ENCODE results near the gene STUM.

The STUM gene

GRCh38 chr1:226565476-226565875, 16.9 kb downstream of the STUM start:
- no peak for DNase-seq

DNA sequence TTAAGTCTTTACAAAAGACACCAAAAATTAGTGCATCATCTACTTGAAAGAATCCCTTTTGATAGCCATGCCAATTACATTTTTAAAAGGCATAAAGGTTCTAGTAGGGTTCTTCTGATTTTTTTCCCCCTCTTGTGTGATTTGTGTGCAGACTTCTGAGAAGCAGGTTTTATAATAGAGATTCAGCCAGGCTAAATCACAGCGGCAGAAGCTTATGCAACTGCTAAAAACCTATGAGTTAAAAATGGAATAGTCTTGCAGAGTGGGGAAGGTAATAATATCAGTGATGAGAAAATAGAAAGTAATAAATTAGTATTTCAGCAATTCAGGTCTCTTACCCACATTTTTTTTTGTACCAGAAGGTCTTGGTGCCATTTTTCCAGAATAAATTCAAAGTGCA, 17.7 kb downstream of the STUM start:
- no peak for DNase-seq

- DNase-seq: no peak
These were observed 18.2 kb downstream of the STUM start for GRCh38 chr1:226566760-226567159.

DNA sequence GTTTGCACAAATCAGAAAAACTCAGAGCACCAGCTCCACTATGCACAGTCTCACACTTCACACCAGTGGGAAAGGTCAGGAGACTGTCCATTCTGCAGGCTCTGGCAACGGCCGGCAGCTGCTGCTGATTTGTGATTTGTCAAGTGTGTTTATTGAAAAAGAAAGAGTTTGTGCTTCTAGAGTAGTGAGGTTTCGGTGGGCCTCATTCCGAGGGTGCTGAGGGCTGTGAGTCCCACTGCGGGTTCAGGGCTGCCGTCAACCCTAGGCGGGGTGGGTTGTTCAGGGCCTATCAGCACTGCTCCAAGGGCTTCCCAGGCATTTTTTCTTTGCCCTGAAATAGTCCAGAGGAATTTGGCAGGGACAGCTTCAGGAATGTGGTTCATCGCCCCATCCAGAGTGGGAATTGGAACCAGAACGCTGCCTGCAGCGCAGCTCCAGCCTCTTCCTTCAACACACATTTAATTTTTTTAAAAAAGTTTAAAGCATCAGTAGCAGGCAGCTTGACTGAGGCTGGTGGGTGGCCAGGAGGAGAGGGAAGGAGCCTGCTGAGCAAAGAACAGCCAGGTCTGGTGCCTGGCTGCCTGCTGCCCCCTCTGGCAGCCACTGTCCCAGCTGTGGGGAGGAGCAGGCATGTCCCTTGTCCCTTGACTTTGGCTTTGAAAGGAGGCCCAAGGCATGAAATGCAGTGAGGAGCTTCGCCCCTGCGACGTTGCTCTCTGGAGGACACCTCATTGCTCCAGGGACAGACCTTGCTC, 19.7 kb downstream of the STUM start:
- no peak for DNase-seq

- no peak for DNase-seq
These were observed 20.6 kb downstream of the STUM start for GRCh38 chr1:226568975-226569741.

- no peak for DNase-seq
These were observed 21.4 kb downstream of the STUM start for GRCh38 chr1:226569879-226570547.

- DNase-seq: no peak
These were observed 23.3 kb downstream of the STUM start for GRCh38 chr1:226571893-226572292.

DNA sequence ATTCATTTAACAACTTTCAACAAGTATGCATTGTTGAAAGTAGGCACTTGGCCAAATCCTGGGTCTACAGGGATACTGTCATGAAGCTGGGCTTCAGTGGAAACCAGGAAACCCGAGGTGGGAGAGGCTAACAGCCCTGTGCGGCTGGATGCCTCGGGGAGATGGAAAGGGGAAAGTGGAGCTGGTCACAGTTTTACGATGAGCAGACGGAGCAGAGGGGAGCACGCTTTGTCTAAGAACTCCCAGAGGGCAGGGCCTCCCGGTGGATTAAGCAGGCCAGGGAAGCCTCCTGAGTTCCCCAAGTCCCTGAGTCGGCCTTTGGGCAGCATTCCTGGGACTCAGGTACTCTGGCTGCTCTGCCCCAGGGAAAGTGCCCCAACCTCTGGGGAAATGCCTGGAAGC, 23.8 kb downstream of the STUM start:
- no peak for DNase-seq

DNA sequence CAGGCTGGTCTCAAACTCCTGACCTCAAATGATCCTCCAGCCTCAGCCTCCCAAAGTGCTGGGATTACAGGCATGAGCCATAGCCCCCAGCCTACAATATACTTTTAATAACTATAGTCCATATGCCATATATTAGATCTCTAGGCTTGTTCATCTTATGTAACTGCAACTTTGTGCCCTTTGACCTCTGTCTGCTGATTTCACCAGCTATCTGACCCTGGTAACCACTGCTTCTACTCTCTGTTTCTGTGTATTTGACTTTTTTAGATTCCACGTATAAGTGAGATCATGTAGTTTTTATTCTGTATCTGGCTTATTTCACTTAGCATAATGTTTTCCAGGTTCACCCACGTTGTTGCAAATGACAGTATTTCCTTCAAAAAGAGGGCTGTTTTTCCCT, 25.5 kb downstream of the STUM start:
- DNase-seq: no peak

GRCh38 chr1:226574591-226575435, 26.2 kb downstream of the STUM start:
- no peak for DNase-seq

GRCh38 chr1:226575436-226575720, 26.8 kb downstream of the STUM start:
- no peak for DNase-seq

DNA sequence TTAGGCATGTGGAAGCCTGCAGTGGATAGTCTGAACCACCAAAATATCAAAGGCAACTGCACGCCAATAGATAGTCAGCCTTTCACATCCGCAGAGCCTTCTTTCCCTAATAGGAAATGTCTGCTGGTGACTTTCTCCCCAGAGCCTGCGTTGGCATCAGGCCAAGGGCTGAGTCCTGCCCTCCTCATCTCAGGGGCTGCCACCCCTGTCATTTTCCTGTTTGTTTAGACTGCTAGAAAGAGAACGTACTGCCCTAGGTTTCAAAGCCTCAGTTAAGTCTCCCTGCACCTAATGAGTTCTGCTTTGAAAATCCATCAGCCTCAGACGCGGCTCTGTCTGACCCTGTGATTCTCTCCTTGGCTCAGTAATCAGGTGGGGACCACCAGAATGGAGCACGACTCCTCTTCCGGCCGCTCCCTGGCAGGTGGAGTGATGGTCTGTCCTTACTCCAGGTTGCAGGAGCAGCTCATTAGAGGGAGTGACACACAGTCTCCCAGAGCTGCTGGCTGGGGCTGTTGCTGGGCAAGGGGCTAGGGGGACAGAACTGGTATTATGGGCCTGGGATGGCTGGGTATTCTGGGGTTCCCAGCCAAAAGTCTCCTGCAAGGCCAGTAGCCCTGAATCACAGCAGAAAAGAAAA, 27.3 kb downstream of the STUM start:
- no peak for DNase-seq

GRCh38 chr1:226576601-226577000, 28.0 kb downstream of the STUM start:
- DNase-seq: no peak

- no peak for DNase-seq
These were observed 29.0 kb downstream of the STUM start for GRCh38 chr1:226577401-226578180.

GRCh38 chr1:226578946-226579578, 30.5 kb downstream of the STUM start:
- DNase-seq: no peak

GRCh38 chr1:226579781-226580323, 31.3 kb downstream of the STUM start:
- DNase-seq: no peak

- DNase-seq: no peak
These were observed 32.2 kb downstream of the STUM start for GRCh38 chr1:226580625-226581270.

GRCh38 chr1:226581650-226582330, 33.2 kb downstream of the STUM start:
- no peak for DNase-seq

GRCh38 chr1:226582966-226583365, 34.4 kb downstream of the STUM start:
- no peak for DNase-seq

GRCh38 chr1:226584164-226584563, 35.6 kb downstream of the STUM start:
- DNase-seq: no peak

Data from stimulated activated CD4-positive, alpha-beta T cell treated with anti-CD3 and anti-CD28 coated beads, Interleukin-2, amount 100 ng/mL, for 48 hours (primary cell).